GM18861 (cell line): ENCODE data around the gene PPP1R12B.
"Not testable (repeated sequence)": the region's sequence is repeated elsewhere in the genome, so short reads cannot be mapped to it uniquely, and the experiment has no call there.

ENCODE experiments used
- ATAC-seq: cut with Tn5 transposase; IDR thresholded peaks from one replicate; pipeline ENCODE4 v1.9.1; 2021; ENCODE audit not compliant: unreplicated experiment

The PPP1R12B gene

DNA sequence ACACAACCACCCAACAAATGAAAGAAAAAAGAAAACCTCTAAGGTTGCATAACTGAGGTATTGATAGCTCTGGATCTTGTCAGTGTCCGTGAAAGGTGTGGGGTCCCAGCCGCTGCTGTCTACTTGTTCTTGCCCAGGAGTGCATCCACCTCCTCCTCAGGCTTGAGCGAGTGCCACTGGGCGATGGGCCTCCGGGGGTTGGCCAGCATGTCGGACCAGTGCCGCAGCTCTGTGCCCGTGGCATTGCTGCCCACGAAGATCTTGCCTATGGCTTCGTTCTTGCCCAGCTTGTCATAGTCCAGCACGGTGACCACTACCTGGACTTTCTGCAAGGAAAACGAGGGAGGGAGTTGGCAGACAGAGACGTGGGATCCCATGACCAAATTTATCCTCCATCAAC lies 248.1 kb downstream of the PPP1R12B start:
- no peak for ATAC-seq

DNA sequence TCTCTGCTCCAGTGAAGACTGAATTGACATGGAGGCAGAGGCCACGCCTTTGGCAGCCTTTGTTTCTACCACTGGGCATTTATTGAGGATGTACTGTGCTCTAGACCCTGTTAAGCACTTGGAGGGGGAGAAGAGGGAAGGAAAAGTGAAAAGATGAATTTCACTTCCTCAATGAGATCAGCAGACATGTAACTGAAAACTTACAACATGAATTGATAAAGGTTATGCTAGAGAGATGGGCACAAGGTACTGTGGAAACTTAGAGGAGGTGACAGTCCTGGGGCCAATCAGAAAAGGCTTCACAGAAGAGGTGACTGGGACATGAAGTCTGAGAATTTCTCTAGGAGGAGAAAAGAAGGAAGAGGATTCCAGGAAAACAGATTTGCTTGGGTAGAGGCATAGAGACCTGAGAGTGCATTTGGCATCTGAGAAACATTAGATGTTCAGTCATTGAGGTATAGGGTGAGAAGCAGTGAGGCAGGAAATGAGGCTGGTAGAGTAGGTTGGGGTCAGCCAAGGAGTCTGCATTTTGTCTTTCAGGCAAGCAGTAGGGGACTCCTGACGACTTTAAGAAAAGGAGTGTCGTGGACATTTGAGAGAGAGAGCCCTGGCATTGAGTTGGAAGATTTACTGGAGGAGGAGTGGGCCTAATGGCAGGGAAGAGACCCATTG lies 248.7 kb downstream of the PPP1R12B start:
- ATAC-seq = no peak

DNA sequence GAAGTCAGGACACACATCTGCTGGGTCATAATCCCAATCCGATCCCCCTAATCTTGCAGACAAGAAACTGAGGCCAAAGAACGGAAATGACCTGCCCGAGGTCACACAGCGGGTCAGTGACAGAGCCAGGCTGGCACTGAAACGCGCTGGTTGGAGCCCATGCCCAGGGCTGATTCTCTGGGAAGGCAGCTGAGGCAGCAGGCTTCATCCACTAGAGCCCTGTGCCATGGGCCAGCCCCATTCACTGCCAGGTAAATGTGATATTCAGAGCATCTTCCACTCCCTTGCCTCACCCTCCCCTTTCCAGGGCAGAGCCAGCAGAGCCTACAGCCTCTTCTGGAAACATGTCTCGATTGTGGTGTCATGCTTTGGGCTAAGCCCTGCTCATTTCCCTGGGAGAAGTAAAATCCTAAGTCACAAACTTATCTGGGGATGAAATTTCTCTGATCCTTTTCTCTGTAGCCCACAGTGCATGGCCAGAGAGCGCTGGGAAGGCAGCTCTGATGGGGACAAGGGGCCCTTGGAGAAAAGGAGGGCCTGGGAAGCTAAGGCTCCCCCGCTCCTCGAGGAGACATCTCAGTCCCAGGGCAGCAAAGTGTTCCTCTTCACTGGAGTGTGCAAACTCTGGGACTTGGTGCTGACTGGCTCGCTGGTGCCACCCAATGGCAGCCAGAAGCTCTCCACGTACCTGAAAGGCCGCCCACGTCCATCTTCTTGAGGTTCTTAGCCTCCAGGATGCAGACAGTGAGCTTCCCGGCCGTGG lies 251.4 kb downstream of the PPP1R12B start:
- ATAC-seq = no peak

DNA sequence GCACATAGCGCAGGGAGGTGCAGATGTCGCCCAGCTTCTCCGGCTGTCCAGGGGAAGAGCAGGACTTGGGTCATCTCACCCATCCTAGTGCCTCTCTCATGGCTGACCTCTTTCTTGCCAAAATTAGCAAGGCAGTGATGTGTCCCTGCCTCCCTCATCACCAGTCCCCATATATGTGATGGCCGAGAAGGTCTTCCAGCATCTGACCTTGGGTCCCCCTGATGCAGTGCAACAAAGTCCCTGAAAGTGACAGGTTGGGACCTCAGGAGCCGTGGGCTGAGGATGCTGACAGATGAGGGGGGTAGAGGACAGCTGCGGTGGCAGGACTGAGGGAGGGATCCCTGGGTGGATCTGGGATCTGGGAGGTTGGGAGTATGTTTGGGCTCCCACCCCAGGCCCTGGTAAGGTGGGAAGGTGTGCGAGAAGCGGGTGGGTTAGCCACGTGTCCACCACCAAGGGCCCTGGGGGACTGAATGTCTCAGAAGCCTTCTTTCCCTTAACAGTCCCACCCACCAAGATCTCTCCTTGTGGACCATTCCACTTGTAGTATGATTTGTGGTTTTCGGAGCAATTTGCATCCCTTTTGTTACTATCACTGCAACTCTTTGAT lies 252.0 kb downstream of the PPP1R12B start:
- ATAC-seq = no peak

DNA sequence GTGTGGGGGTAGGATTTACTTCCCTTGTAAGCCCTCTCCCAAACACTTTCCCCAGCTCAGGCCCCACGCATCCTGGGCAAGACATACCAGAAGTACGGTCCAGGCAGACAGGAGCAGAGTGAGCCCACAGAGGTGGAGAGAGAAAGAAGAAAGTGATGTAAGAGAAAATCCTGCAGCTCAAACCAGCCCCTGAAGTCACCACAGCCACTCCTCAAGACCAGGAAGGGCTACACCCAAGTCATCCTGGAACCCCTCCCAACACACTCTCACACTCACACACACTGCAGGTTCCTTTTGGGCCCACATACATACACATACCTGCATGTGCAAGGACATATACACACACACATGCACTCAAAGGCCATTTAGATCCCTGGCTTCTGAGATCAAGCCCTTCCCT lies 254.9 kb downstream of the PPP1R12B start:
- no peak for ATAC-seq

DNA sequence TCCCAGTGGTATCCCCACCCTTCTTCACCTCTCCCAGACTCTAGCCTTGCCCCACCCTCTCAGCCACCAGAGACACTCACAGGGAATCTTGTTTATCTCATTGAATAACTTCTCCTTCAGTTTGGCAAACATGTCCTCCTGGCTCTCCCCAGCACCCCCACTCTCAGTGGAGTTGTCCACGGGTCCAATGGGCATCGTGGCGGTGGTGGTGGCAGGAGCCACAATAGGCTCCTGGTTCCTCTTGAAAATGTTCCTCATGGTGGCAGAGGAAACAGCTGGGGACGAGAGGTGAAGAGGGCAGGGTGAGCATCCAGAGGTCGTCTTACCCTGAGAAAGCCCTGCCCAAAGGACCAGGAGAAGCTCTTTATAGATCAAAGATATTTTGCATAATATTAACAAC lies 257.0 kb downstream of the PPP1R12B start:
- no peak for ATAC-seq

DNA sequence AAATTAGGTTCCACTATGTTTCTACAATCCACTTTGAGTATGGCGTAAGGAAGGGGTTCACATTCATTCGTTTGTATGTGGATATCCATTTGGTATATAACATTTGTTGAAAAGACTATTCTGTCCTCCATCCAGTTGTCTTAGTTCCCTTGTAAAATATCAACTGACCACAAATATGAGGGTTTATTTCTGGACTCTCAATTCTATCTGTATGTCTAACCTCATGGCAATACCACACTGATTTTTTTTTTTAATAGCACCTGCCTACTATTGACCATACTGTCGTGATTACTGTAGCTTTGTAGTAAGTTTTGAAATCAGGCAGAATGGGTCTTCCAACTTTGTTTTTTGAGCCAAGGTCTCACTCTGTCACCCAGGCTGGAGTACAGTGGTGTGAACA lies 263.5 kb downstream of the PPP1R12B start:
- ATAC-seq = not testable (repeated sequence)

DNA sequence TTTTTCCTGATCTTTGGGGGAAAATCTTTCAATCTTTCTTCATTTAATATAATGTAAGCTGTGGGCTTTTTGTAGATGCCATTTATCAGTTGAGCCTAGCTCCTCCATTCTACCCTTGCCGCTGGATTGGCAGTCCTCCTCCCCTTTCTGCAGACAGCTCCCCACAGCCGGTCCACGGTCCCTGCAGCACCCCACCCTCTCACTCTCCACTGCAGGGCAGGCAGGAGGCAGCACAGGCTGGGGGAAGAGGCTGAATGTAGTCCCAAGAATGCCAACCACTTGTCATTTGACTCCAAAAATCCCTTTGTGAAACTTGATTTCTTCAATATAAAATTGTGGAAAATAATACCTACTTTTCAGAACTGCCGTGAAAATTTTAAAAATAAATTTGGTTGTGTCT lies 265.1 kb downstream of the PPP1R12B start:
- no peak for ATAC-seq

DNA sequence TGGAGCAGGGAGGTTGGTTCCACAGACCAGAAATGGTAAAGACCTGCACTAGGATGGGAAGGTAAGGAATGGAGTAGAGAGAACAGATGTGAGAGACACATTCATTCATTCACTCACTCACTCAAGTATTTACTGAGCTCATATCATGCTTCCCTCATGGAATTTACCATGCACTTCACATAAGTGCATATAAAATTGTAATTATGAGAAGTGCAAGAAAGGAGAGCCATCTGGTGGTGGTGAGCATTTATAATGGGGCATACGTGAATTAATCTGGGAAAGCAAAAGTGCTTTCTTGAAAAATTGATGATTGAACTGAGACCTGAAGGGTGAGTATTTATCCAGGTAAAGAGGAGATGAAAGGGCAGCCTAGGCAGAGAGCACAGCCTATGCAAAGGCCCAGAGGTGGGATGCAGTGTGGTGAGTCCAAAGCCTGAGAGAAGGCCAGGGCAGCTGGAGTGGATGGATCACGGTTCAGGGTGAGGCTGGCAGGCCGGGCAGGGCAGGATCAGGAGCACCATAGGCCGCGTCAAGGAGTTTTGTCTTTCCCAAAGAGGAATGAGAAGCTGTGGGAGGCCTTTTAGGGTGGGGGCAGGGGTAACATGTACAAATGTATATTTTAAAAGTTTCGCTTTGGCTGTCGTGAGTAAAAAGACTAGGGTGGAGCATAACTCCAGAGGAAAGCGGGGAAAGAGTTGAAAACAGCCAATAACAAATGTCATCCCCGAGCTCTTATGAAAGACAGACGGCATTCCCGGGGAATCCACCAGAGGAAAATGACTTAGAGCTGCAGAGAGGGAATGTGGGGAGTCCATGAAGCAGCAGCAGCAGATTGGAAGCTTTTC lies 266.1 kb downstream of the PPP1R12B start:
- ATAC-seq = not testable (repeated sequence)

DNA sequence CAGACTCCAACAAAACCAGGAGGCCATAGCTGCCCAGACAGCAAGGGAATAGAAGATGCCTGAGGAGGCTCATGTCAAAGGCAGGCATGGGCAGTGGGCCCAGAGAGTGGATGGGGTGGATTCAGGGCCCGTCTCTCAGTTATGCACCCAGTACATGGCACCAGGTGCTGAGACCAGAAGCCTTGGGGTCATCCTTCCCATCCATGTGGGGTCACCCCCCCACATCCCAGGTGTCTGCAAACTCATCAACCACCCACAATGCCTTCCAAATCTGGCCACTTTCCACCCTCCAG lies 266.7 kb downstream of the PPP1R12B start:
- ATAC-seq = not testable (repeated sequence)

DNA sequence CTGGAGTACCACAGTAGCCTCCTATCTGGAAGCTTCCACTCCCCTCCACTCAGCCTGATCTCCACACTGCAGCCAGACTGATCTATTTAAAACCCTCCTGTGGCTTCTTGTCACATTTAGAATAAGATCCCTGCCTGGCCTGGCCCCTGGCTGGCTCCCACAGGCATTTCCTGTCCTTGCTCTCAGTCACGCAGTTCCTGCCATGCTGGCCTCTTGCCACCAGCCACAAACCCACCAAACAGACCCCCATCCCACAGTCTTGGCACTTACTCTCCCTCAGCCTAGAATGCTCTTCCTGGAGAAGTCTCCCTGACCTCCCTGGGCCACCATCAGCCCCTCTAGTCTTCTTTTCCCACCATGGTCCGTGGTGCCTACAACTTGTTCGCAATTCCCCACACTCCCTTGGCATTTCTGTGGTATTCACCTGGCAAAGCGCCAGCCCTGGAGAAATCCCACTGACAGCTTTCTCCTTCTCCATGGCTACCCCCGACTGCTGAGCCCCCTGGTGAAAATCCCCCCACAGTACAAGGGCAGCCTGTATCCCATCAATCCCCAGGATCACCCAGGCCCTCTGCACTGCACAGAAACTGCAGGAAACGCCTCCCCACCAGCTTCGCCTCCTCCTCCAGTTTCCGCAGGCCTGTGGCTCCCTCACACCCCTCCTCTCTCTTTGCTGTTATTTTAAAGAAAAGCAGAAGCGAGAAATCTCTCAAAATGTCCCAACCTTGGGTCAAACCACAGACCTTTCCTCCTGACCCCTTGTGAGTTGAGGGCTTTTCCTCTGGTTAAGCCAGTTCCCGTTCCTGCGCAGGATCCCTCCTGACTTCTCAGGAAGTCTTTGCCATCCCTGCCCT lies 267.2 kb downstream of the PPP1R12B start:
- ATAC-seq = peak; percentile 73

DNA sequence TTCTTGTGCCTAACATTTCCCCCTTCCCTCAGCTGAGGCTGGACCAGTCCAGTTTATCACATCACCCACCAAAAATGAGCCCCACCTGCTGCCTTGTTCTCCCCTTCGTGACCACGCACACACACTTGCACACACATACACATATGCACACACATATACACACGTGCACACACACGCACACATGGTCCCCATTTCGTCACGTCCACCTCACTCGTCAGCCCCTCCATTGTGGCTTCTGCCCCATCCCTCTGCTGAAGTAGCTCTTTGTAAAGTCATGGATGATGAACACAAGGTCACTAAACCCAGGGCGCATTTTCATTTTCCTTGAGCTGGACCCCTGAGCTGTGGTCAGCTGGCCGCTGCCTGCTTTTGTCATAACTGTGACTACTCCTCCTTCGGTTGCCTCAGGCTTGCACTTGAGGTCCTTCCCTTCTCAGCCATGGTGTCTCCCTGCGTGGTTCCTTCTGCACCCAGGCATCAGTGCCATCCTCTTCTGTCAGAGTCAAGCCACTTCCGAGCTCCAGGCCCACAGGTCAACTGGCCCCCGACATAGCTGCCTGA lies 267.9 kb downstream of the PPP1R12B start:
- no peak for ATAC-seq

DNA sequence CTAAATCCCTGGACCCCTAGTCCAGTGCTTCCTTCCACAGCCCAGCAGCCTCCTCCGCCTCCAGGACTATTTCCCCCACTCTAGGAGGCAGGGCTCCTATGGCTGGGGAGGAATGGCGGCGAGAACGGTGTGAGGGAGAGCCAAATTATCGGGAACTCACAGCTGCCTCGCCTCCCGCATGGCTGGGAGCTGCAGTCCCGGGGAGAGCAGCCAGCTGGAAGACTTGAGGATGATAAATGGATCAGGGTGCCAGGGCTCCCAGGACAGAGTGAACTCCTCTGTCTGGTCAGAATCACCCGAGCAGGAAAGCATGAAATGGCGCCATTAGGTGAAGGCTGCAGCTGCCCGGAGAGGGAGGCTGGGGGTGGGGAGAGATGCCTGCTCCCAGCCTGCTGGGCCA lies 270.5 kb downstream of the PPP1R12B start:
- ATAC-seq = not testable (repeated sequence)

DNA sequence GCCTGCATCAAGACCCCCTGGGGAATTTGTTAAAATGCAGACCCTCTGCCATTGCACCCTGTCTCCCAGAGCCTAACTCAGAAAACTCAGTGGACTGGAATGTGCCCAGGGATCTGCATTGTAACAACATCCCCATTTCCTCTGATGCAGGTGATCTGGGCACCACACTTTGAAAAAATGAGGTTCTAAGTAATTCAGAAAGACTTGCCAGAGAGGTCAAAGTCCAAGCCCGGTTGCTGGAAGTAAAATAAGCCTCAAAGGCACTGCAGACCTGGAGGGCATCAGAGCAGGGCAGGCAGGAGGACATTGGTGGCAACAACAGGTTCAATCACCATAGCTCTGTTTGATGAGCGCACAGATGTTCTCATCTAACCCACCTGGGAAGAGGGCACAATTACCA lies 271.0 kb downstream of the PPP1R12B start:
- ATAC-seq = no peak

DNA sequence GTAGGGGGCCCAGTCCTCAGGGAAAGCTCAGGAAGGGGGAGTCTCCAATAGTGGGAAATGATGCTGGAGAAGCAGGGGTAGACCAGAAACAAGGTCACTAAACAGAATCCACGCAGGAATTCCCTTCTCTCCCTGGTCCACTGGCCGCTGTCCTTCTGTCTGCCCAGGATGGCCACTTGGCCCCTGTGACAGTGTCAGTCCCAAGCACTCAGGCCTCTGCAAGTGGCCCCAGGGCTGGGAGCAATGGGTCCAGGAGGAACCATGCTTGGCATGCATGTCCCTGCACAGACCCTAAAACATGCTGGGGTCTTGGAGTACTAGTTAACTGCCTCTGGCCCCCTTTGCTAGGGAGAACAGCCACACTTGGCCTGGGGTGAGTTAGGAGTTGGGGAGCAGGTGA lies 271.5 kb downstream of the PPP1R12B start:
- ATAC-seq = not testable (repeated sequence)

DNA sequence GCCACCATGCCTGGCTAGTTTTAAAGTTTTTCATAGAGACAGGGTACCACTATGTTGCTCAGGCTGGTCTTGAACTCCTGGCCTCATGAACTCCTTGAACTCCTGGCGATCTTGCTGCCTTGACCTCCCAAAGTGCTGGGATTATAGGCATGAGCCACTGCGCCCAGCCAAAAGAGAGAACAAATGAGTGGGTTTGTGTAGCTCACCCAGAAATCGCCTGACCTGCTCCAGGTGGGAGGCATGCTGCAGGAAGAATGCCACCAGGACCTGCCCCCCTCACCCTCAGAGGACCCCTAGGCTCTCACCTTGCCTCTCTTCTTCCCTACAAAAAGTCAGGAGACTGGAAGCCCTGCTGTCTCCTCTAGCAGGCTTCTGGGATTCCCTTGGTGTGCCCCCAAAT lies 272.9 kb downstream of the PPP1R12B start:
- ATAC-seq = no peak

DNA sequence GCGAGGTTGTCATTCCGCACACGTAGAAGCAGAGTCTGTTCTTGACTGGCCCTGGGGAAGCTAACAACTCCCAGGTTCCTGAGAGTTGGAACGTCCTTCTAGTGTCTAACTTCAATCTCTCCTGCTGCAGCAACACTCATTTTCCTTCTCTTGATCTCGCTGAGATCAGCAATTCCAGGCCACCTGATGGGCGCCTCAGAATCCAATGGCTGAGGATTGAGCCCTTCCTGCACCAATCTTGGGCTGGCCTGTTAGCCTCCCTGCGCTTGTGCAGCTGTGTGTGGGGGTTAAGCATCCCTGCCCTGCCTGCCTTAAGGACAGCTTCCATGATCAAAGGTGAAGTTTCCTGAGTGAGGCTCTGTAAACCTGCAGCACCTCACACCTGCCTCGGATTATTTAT lies 273.9 kb downstream of the PPP1R12B start:
- no peak for ATAC-seq

DNA sequence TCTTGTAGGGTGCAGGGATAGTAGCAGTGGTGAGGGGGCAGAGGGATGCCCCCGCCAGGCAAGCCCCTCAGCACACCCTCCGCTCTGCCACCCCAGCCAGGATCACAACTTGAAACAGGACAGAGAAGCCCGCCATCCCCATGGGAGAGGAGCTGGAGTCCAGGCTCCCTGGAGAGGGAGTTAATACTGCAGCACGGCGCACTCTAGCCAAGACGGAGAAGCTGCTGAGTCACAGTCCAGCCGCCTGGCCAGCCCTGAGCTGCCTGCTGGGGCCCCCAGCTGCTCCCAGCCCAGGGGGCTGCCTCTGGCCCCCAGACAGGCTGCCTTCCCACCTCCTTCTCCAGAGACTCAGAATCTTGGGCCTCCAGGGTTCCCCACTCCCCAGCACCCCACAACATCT lies 274.6 kb downstream of the PPP1R12B start:
- ATAC-seq = no peak

DNA sequence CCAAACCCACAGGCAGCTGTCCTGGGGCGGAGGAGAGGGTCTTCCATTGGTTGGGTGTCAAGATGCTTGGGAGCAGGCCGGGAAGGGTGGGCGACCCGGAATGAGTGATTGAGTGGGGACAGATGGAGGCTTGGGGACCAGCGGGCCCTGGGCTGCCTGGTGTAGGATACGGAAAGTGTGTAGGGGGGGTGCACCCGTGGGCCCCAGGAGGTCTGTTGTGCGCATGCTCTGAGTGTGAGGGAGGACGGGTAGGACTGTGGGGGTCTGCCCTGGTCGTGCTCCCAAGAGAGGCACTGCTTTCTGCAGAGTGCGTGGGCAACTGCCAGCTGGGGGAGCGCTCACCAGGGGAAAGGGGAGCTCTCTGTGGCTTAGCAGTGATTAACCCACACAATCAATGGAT lies 275.0 kb downstream of the PPP1R12B start:
- not testable (repeated sequence) for ATAC-seq

DNA sequence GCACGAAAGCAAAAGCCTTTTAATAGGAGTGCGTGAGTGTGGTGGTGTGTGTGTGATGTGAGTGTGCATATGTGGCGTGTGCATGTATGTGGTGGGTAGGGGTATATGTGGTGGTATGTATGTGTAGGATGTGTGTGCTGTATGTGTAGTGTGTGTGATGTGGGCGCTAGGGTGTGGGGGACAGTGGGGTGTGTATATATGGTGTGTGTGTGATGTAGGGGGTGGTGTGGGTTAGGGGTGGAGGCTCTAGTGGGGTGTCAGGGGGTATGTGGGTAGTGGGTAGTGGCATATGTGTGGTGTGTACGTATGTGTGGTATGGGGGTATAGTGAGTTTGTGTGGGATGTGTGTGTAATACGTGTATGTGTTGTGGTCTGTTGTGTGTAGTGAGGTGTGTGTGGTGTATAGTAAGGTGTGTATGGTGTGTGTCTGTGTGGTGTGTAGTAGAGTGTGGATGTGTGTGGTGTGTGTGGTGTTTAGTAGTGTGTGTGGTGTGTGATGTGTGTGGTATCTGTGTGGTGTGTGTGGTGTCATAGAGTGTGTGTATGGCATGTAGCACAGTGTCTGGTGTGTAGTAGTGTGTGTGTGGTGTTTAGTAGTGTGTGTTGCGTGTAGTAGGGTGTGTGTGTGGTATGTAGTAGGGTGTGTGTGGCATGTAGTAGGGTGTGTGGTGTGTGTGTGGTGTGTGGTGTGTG lies 275.7 kb downstream of the PPP1R12B start:
- ATAC-seq = no peak
